B cell (primary cell): Measurements from ENCODE around the gene RNF103.

Source experiments
- EZH2 ChIP-seq: IDR thresholded peaks from 2 replicates; pipeline ENCODE4 v1.6.1; 2012; ENCODE audit warnings: borderline replicate concordance, low read depth, mild to moderate bottlenecking, moderate library complexity, low read length; ENCODE audit not compliant: insufficient read depth, poor library complexity, severe bottlenecking
- TF ChIP-seq, protein P1 (sequence below): fragments of 200-600 bp; IDR thresholded peaks from one replicate; pipeline ENCODE4 v1.8.0; 2022; ENCODE audit warnings: antibody characterized with exemption, mild to moderate bottlenecking

DNA sequence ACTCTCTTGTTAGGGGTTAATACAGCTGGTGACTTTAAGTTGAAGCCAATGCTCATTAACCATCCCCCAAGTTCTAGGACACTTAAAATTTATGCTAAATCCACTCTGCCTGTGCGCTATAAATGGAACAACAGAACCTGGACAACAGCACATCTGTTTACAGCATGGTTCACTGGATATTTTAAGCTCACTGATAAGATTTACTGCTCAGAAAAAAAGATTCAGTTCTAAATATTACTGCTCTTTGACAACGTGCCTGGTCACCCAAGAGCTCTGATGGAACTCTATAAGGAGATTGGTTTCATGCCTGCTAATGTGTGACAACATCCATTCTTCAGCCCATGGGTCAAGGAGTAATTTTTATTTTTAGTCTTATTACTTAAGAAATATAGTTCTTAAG, 27.5 kb downstream of the RNF103 start:
- TF ChIP-seq EZH2: no peak
- TF ChIP-seq, protein P1, sequence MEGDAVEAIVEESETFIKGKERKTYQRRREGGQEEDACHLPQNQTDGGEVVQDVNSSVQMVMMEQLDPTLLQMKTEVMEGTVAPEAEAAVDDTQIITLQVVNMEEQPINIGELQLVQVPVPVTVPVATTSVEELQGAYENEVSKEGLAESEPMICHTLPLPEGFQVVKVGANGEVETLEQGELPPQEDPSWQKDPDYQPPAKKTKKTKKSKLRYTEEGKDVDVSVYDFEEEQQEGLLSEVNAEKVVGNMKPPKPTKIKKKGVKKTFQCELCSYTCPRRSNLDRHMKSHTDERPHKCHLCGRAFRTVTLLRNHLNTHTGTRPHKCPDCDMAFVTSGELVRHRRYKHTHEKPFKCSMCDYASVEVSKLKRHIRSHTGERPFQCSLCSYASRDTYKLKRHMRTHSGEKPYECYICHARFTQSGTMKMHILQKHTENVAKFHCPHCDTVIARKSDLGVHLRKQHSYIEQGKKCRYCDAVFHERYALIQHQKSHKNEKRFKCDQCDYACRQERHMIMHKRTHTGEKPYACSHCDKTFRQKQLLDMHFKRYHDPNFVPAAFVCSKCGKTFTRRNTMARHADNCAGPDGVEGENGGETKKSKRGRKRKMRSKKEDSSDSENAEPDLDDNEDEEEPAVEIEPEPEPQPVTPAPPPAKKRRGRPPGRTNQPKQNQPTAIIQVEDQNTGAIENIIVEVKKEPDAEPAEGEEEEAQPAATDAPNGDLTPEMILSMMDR: no peak
